Right lobe of liver (tissue), 6 donors: ENCODE measurements around the gene IGF1R. TPM values are rescaled to one million over a fixed set of nuclear protein-coding genes. Genes with fewer than 3 reads are reported as not detected.

ENCODE experiments used
- ATAC-seq, 4 donors: fragments of 200-7000 bp; cut with Tn5 transposase; one replicate each; pipeline ENCODE4 v1.9.1; 2020; ENCODE audit warnings: mild to moderate bottlenecking in 4 of 4, moderate library complexity in 4 of 4
- DNase-seq, 3 donors: peaks; one replicate each; pipeline ENCODE4 v3.0.0-alpha.2; 2020
- H3K27ac ChIP-seq, 3 donors: fragments of 200-600 bp; one replicate each; pipeline ENCODE4 v1.8.0; 2022
- H3K27me3 ChIP-seq, 2 donors: fragments of 200-600 bp; one replicate each; pipeline ENCODE4 v1.8.0; 2022
- H3K36me3 ChIP-seq, 4 donors: fragments of 200-600 bp; sonication (generic) in 1 of 4; one replicate each; pipeline versions ENCODE4 v1.5.1 to v1.8.0; 2017 to 2022; ENCODE audit warnings: control low read depth in 1 of 4
- H3K4me1 ChIP-seq, 4 donors: fragments of 200-600 bp; sonication (generic) in 1 of 4; one replicate each; pipeline versions ENCODE4 v1.5.1 to v1.8.0; 2017 to 2022; ENCODE audit warnings: control low read depth in 1 of 4
- H3K4me3 ChIP-seq, 3 donors: fragments of 200-600 bp; one replicate each; pipeline ENCODE4 v1.8.0; 2022
- H3K9me3 ChIP-seq, 4 donors: fragments of 200-600 bp; sonication (generic) in 1 of 4; one replicate each; pipeline versions ENCODE4 v1.5.1 to v1.8.0; 2017 to 2022; ENCODE audit warnings: control low read depth in 1 of 4
- CTCF ChIP-seq, 4 donors: fragments of 200-600 bp in 3 of 4; fragments of 450-650 bp in 1 of 4; IDR thresholded peaks; one replicate each; pipeline versions ENCODE4 v1.5.1 to v1.8.0; 2016 to 2022; ENCODE audit warnings: antibody characterized with exemption in 4 of 4, mild to moderate bottlenecking in 2 of 4
- POLR2A ChIP-seq: fragments of 450-650 bp; IDR thresholded peaks from one replicate; pipeline ENCODE4 v1.6.1; 2017; ENCODE audit warnings: antibody characterized with exemption, mild to moderate bottlenecking
- WGBS: methylation state at CpG from one replicate; pipeline ENCODE4 v1.1.6; 2018; ENCODE audit warnings: low coverage, low lambda C conversion rate; ENCODE audit not compliant: insufficient coverage; ENCODE audit errors: missing lambda C conversion rate; 5-methylcytosine and 5-hydroxymethylcytosine counted together
- intact Hi-C, 2 donors: fragments of 100-400 bp; cut with DNase I; formaldehyde crosslinking; loops; one replicate each; pipeline versions ENCODE4 v1.11.2 to v1.14.1; 2022
- total RNA-seq, 6 experiments: library from RNA; depleted of rRNA in 2 of 6; stranded (reverse); fragments of >200 nt in 2 of 6; fragmentation: NEBNext Ultra II Directional in 3 of 6; extraction: Animal tissue kit (Norgen Biotek cat#: 25700) in 3 of 6; gene quantifications; one replicate each; pipeline versions ENCODE4 v1.1.0 to v1.2.4, GENCODE V29; 2016 to 2023
- donor health status: DM: no; HTN: yes; CAD: no.
- donor health status: DM: no; HTN: no; CAD: no.
- donor health status: DM: no; HTN: no; CAD: no.
- donor health status: DM: no; HTN: yes; CAD: no.
- donor health status: DM: no; HTN: yes; CAD: no.

Gene IGF1R
- total RNA-seq, 6 experiments from 2014 or later = 2.5 to 5.3 (median 3.8) TPM

GRCh38 chr15:98777426-98777825, 129.1 kb downstream of the IGF1R start:
- no peaks in the 10 kb centered on the region for H3K27me3 ChIP-seq
- H3K4me1 ChIP-seq = no peaks in the 10 kb centered on the region
- 53% methylated on average over 4 of the region's 9 CpGs for WGBS
- ATAC-seq = no peak
- H3K4me3 ChIP-seq = no peak overlapping the region
- H3K27ac ChIP-seq = no peak overlapping the region
- DNase-seq = no peak
- intact Hi-C loops = loop anchor here in 1 of 2 donors (10.0 kb wide), 1 partner anchor 277 kb away; no protein-coding TSS in a partner anchor
- no peak for TF ChIP-seq CTCF (IDR thresholded peaks at IDR 0.05)
- TF ChIP-seq POLR2A = no peak
- no peaks in the 10 kb centered on the region for H3K36me3 ChIP-seq
- no peaks in the 10 kb centered on the region for H3K9me3 ChIP-seq

- DNase-seq (no peak), ATAC-seq (peak in 1 of 4 donors; percentile 28)
- 46% methylated on average over 3 of the region's 3 CpGs for WGBS
- H3K27me3 ChIP-seq = no peaks in the 10 kb centered on the region
- no peak overlapping the region for H3K27ac ChIP-seq
- H3K36me3 ChIP-seq = no peaks in the 10 kb centered on the region
- TF ChIP-seq POLR2A (no peak), CTCF (IDR thresholded peaks at IDR 0.05) (no peak)
- H3K4me1 ChIP-seq = no peaks in the 10 kb centered on the region
- intact Hi-C loops = loop anchor here in 1 of 2 donors (10.0 kb wide), 1 partner anchor 276 kb away; no protein-coding TSS in a partner anchor
- no peaks in the 10 kb centered on the region for H3K9me3 ChIP-seq
- no peak overlapping the region for H3K4me3 ChIP-seq
Measured at GRCh38 chr15:98778263-98778959, 130.1 kb downstream of the IGF1R start.

GRCh38 chr15:98778960-98779359, 130.6 kb downstream of the IGF1R start:
- Histone ChIP-seq H3K27ac (no peak overlapping the region), H3K4me3 (no peak overlapping the region), H3K36me3 (no peaks in the 10 kb centered on the region), H3K27me3 (no peaks in the 10 kb centered on the region), H3K4me1 (no peaks in the 10 kb centered on the region), H3K9me3 (no peaks in the 10 kb centered on the region)
- 53% methylated on average over 4 of the region's 4 CpGs for WGBS
- TF ChIP-seq POLR2A (no peak), CTCF (IDR thresholded peaks at IDR 0.05) (no peak)
- intact Hi-C loops = loop anchor here in 1 of 2 donors (10.0 kb wide), 1 partner anchor 276 kb away; no protein-coding TSS in a partner anchor
- DNase-seq (no peak), ATAC-seq (no peak)

GRCh38 chr15:98779463-98780071, 131.2 kb downstream of the IGF1R start:
- intact Hi-C loops = loop anchor here in 1 of 2 donors (10.0 kb wide), 1 partner anchor 275 kb away; no protein-coding TSS in a partner anchor
- Histone ChIP-seq H3K36me3 (no peaks in the 10 kb centered on the region), H3K9me3 (no peaks in the 10 kb centered on the region), H3K4me1 (no peaks in the 10 kb centered on the region), H3K27ac (no peak overlapping the region), H3K27me3 (peaks cover 0 to 2% of the 10 kb centered on the region in 2 donors), H3K4me3 (no peak overlapping the region)
- peak; percentile 97 to 98 (median 98) for ATAC-seq
- TF ChIP-seq CTCF (IDR thresholded peaks at IDR 0.05) = peak; percentile 77 to 97 (median 92)
- TF ChIP-seq POLR2A = no peak
- WGBS = 13% methylated on average over 16 of the region's 16 CpGs
- DNase-seq = peak; percentile 77 to 78 (median 78)
